CD4-positive, alpha-beta T cell (primary cell): ENCODE results near the gene ATG12. TPM values are rescaled to one million over a fixed set of nuclear protein-coding genes. Genes with fewer than 3 reads are reported as not detected.

Experiments
- ATAC-seq: fragments of 200-7000 bp; cut with Tn5 transposase; one replicate; pipeline ENCODE4 v1.10.0; 2022; ENCODE audit warnings: mild to moderate bottlenecking; ENCODE audit not compliant: poor library complexity
- CTCF ChIA-PET: fragments of 350-600 bp; sonication (Branson Sonifier 250); formaldehyde crosslinking; loops from one replicate; lab custom pipeline; 2021; ENCODE audit warnings: antibody characterized with exemption, inconsistent platforms; lab: Charles Lee
- POLR2A ChIA-PET: fragments of 350-600 bp; sonication (Branson Sonifier 250); formaldehyde crosslinking; loops from one replicate; lab custom pipeline; 2021; ENCODE audit warnings: antibody characterized with exemption, inconsistent platforms; lab: Charles Lee
- DNase-seq, 14 experiments: peaks; one replicate each; pipeline ENCODE4 v3.0.0-alpha.2; 2013 to 2020; ENCODE audit warnings: mixed read lengths in 2 of 14
- H3K27ac ChIP-seq, 2 donors: one replicate each; pipeline versions ENCODE4 v1.5.1 to v1.7.0; 2013; ENCODE audit warnings: low read length in 2 of 2, low read depth in 1 of 2, mild to moderate bottlenecking in 1 of 2
- H3K27me3 ChIP-seq, 2 experiments: 1 replicate in 1 of 2; 2 replicates in 1 of 2; pipeline versions ENCODE4 v1.6.1 to v1.7.0; 2013; ENCODE audit warnings: low read length in 2 of 2, control low read depth in 1 of 2, mild to moderate bottlenecking in 1 of 2, moderate library complexity in 1 of 2; ENCODE audit not compliant: insufficient read depth in 2 of 2, control insufficient read depth in 1 of 2
- H3K36me3 ChIP-seq: one replicate; pipeline ENCODE4 v1.6.1; 2013; ENCODE audit warnings: low read length, control low read depth; ENCODE audit not compliant: insufficient read depth
- H3K4me1 ChIP-seq: one replicate; pipeline ENCODE4 v1.6.1; 2013; ENCODE audit warnings: low read length, control low read depth; ENCODE audit not compliant: insufficient read depth
- H3K4me3 ChIP-seq: one replicate; pipeline ENCODE4 v1.5.1; 2013; ENCODE audit warnings: mild to moderate bottlenecking, low read length, moderate library complexity
- H3K9me3 ChIP-seq, 2 experiments: 1 replicate in 1 of 2; 2 replicates in 1 of 2; pipeline versions ENCODE4 v1.6.1 to v1.7.0; 2013; ENCODE audit warnings: low read length in 2 of 2, mild to moderate bottlenecking in 2 of 2, control low read depth in 1 of 2, moderate library complexity in 1 of 2; ENCODE audit not compliant: control insufficient read depth in 1 of 2, insufficient read depth in 1 of 2
- H3K27ac Mint-ChIP-seq: one replicate; pipeline ENCODE4 v1.8.0; 2020; ENCODE audit warnings: mixed read lengths
- H3K27me3 Mint-ChIP-seq: one replicate; pipeline ENCODE4 v1.8.0; 2021; ENCODE audit warnings: mixed read lengths
- H3K36me3 Mint-ChIP-seq: one replicate; pipeline ENCODE4 v1.8.0; 2021; ENCODE audit warnings: low read depth, mixed read lengths
- H3K4me1 Mint-ChIP-seq: one replicate; pipeline ENCODE4 v1.8.0; 2021; ENCODE audit warnings: low read depth, mixed read lengths
- H3K4me3 Mint-ChIP-seq: one replicate; pipeline ENCODE4 v1.8.0; 2020; ENCODE audit warnings: mild to moderate bottlenecking, mixed read lengths
- H3K9me3 Mint-ChIP-seq: one replicate; pipeline ENCODE4 v1.8.0; 2020; ENCODE audit warnings: mixed read lengths
- intact Hi-C, 2 experiments: fragments of 100-400 bp; cut with DNase I in 1 of 2; cut with micrococcal nuclease in 1 of 2; formaldehyde crosslinking; loops; one replicate each; pipeline versions ENCODE4 v1.15.1 to v1.9.0; 2023 to 2025; cut with DNase I, micrococcal nuclease
- total RNA-seq, 174 experiments: library from RNA in 2 of 174; stranded (reverse) in 2 of 174; gene quantifications; one replicate each; pipeline ENCODE4 v1.2.3 and lab custom pipeline; 2021 to 2026
- TF ChIP-seq, protein P1 (sequence below): fragments of 200-600 bp; IDR thresholded peaks from one replicate; pipeline ENCODE4 v1.8.0; 2022; ENCODE audit warnings: antibody characterized with exemption, mild to moderate bottlenecking

The ATG12 gene
- total RNA-seq, 2 experiments from 2014 or later = 61.0 to 62.2 TPM

DNA sequence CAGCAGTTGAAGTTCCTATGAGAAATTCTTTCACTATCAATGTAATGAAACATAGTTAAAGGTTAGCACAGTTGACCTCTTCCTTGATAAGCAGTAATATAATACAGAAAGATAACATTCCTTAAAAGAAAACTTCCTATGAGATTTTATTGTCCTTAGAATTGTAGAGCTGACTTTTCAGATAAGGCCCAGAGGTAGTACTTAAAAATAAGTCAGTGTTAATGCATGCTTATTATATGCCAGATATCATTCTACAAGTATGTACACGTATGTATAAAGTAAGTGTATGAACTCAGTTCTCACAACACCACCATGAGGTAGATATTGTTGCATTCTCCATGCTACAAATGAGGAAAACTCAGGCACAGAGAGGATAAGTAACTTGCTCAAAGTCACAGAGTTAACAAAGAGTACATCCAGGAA lies 15.7 kb upstream of the ATG12 start:
- Mint-ChIP-seq H3K4me3 (no peak overlapping the region), H3K4me1 (peaks cover 37% of the 10 kb centered on the region), H3K27ac (no peak overlapping the region), H3K27me3 (no peaks in the 10 kb centered on the region), H3K36me3 (peaks cover 17% of the 10 kb centered on the region), H3K9me3 (no peaks in the 10 kb centered on the region)
- no peaks in the 10 kb centered on the region for H3K9me3 ChIP-seq
- POLR2A ChIA-PET = no interaction called here
- CTCF ChIA-PET = no interaction called here
- ATAC-seq = no peak
- no peaks in the 10 kb centered on the region for H3K27me3 ChIP-seq
- no peak overlapping the region for H3K4me3 ChIP-seq
- no peak for DNase-seq
- TF ChIP-seq, protein P1, sequence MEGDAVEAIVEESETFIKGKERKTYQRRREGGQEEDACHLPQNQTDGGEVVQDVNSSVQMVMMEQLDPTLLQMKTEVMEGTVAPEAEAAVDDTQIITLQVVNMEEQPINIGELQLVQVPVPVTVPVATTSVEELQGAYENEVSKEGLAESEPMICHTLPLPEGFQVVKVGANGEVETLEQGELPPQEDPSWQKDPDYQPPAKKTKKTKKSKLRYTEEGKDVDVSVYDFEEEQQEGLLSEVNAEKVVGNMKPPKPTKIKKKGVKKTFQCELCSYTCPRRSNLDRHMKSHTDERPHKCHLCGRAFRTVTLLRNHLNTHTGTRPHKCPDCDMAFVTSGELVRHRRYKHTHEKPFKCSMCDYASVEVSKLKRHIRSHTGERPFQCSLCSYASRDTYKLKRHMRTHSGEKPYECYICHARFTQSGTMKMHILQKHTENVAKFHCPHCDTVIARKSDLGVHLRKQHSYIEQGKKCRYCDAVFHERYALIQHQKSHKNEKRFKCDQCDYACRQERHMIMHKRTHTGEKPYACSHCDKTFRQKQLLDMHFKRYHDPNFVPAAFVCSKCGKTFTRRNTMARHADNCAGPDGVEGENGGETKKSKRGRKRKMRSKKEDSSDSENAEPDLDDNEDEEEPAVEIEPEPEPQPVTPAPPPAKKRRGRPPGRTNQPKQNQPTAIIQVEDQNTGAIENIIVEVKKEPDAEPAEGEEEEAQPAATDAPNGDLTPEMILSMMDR = no peak
- H3K27ac ChIP-seq = no peak overlapping the region
- H3K4me1 ChIP-seq = no peaks in the 10 kb centered on the region
- H3K36me3 ChIP-seq = no peaks in the 10 kb centered on the region
- intact Hi-C loops = no loop called here

DNA sequence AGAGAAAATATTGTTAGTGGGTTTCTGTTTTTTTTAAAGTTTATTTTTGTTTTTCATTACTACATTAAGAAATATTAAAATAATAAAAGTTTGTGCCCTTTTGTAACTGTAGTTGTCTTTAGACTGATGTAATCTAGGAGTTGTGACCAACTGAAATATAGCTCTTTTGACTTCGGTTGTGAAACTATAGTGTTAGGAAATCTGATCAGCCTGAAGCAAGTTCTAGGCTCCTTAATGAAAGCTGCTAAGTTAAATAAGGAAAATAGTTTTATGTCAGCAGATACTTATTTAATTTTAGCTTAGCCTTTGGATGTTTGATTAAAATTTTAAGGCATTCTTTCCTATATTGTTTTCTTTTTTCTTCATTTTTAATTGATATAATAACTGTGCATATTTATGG lies 14.6 kb upstream of the ATG12 start:
- Histone ChIP-seq H3K27me3 (no peaks in the 10 kb centered on the region), H3K4me1 (no peaks in the 10 kb centered on the region), H3K4me3 (no peak overlapping the region), H3K9me3 (no peaks in the 10 kb centered on the region), H3K36me3 (no peaks in the 10 kb centered on the region), H3K27ac (no peak overlapping the region)
- CTCF ChIA-PET = no interaction called here
- POLR2A ChIA-PET = no interaction called here
- Mint-ChIP-seq H3K27me3 (no peaks in the 10 kb centered on the region), H3K36me3 (peaks cover 14% of the 10 kb centered on the region), H3K27ac (no peak overlapping the region), H3K9me3 (no peaks in the 10 kb centered on the region), H3K4me1 (peaks cover 38% of the 10 kb centered on the region), H3K4me3 (no peak overlapping the region)
- no peak for ATAC-seq
- TF ChIP-seq, protein P1 = no peak
- no peak for DNase-seq
- intact Hi-C loops = no loop called here

DNA sequence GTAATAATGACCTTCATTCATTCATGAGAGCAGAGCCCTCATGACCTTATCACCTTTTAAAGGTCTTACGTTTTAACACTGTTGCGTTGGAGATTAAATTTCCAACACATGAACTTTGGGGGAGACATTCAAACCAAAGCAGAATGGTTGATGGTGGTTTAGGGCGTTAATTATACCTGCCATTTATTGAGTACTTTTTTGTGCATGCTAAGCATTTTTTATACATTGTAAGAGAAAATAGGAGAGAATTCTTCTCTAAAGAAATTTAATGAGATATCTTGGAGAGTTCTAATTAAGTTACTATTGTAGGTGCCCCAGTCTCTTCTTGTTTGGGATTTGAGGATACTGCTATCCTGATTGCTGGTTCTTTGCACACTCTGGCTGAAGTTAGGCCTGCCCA lies 12.8 kb upstream of the ATG12 start:
- Mint-ChIP-seq H3K27ac (no peak overlapping the region), H3K27me3 (no peaks in the 10 kb centered on the region), H3K9me3 (no peaks in the 10 kb centered on the region), H3K36me3 (peaks cover 13% of the 10 kb centered on the region), H3K4me1 (peaks cover 37% of the 10 kb centered on the region), H3K4me3 (no peak overlapping the region)
- CTCF ChIA-PET = no interaction called here
- no peaks in the 10 kb centered on the region for H3K27me3 ChIP-seq
- DNase-seq (no peak), ATAC-seq (no peak)
- TF ChIP-seq, protein P1 = no peak
- no peaks in the 10 kb centered on the region for H3K36me3 ChIP-seq
- H3K27ac ChIP-seq = no peak overlapping the region
- H3K4me3 ChIP-seq = no peak overlapping the region
- H3K4me1 ChIP-seq = no peaks in the 10 kb centered on the region
- H3K9me3 ChIP-seq = no peaks in the 10 kb centered on the region
- POLR2A ChIA-PET = no interaction called here
- intact Hi-C loops = no loop called here
